Body of pancreas (tissue), 4 donors: Measurements from ENCODE around the gene RNF212. TPM values are rescaled to one million over a fixed set of nuclear protein-coding genes. Genes with fewer than 3 reads are reported as not detected.
A peak's percentile ranks its signal among the peaks of the same experiment; 100 is the strongest.

ENCODE experiments used
- ATAC-seq: fragments of 150-250 bp; one replicate; pipeline ENCODE4 v1.9.1; 2016
- DNase-seq, 4 donors: peaks; one replicate each; pipeline ENCODE4 v3.0.0-alpha.2; 2019
- H3K27ac ChIP-seq, 4 donors: fragments of 200-600 bp; sonication (generic); 1 replicate in 3 of 4; 2 replicates in 1 of 4; pipeline versions ENCODE4 v1.5.1 to v1.6.1; 2016 to 2019; ENCODE audit warnings: mild to moderate bottlenecking in 1 of 4, mixed read lengths in 1 of 4, moderate library complexity in 1 of 4
- H3K27me3 ChIP-seq, 2 donors: fragments of 200-600 bp; sonication (generic); one replicate each; pipeline ENCODE4 v1.6.0; 2016; ENCODE audit warnings: mild to moderate bottlenecking in 1 of 2
- H3K36me3 ChIP-seq, 2 donors: fragments of 200-600 bp; sonication (generic); replicated peaks in 1 of 2; 2 replicates each; pipeline ENCODE4 v1.5.1; 2016; ENCODE audit warnings: low read depth in 2 of 2; ENCODE audit not compliant: insufficient read depth in 1 of 2
- H3K4me1 ChIP-seq: fragments of 200-600 bp; sonication (generic); one replicate; pipeline ENCODE4 v1.6.0; 2016
- H3K4me3 ChIP-seq, 2 donors: fragments of 200-600 bp; sonication (generic); 1 replicate in 1 of 2; 2 replicates in 1 of 2; pipeline ENCODE4 v1.5.1; 2016 to 2019
- H3K9me3 ChIP-seq, 3 donors: fragments of 200-600 bp; sonication (generic); 1 replicate in 2 of 3; 2 replicates in 1 of 3; pipeline ENCODE4 v1.5.1; 2016
- CTCF ChIP-seq, 7 experiments: fragments of 450-650 bp in 4 of 7; fragments of 200-600 bp in 3 of 7; sonication (generic) in 3 of 7; IDR thresholded peaks; one replicate each; pipeline ENCODE4 v1.5.1; 2016 to 2019; ENCODE audit warnings: antibody characterized with exemption in 7 of 7
- POLR2A ChIP-seq, 3 donors: fragments of 450-650 bp; IDR thresholded peaks; one replicate each; pipeline ENCODE4 v1.6.1; 2016; ENCODE audit warnings: antibody characterized with exemption in 3 of 3, mild to moderate bottlenecking in 2 of 3
- WGBS, 2 donors: methylation state at CpG; one replicate each; pipeline ENCODE4 v1.1.5; 2017; 5-methylcytosine and 5-hydroxymethylcytosine counted together
- intact Hi-C: fragments of 100-400 bp; cut with DNase I; formaldehyde crosslinking; loops from one replicate; pipeline ENCODE4 v1.15.1; 2023
- total RNA-seq, 2 donors: library from RNA; depleted of rRNA; stranded (reverse); fragments of >200 nt; gene quantifications; one replicate each; pipeline ENCODE4 v1.1.0, GENCODE V29; 2016

RNF212 gene
- total RNA-seq, 2 donors from 2014 or later = 8.2 to 20.5 TPM

GRCh38 chr4:1026115-1026514, 87.2 kb downstream of the RNF212 start:
- 22 to 26% methylated on average over 17 of the region's 17 CpGs for WGBS, 2 donors
- Histone ChIP-seq H3K9me3 (no peaks in the 10 kb centered on the region), H3K4me3 (no peak overlapping the region), H3K27me3 (no peaks in the 10 kb centered on the region), H3K27ac (no peak overlapping the region), H3K4me1 (peaks cover 22% of the 10 kb centered on the region), H3K36me3 (peaks cover 4 to 5% of the 10 kb centered on the region in 2 donors)
- DNase-seq = peak; percentile 72 to 79 (median 74)
- intact Hi-C loops = no loop called here
- peak; percentile 80 for ATAC-seq
- TF ChIP-seq POLR2A (IDR thresholded peaks at IDR 0.05) (peak in 1 of 3 donors; percentile 3), CTCF (IDR thresholded peaks at IDR 0.05) (no peak)

GRCh38 chr4:1024882-1025545, 88.3 kb downstream of the RNF212 start:
- Histone ChIP-seq H3K36me3 (peaks cover 4 to 5% of the 10 kb centered on the region in 2 donors), H3K27me3 (no peaks in the 10 kb centered on the region), H3K4me3 (no peak overlapping the region), H3K9me3 (no peaks in the 10 kb centered on the region), H3K27ac (no peak overlapping the region), H3K4me1 (peaks cover 13% of the 10 kb centered on the region)
- intact Hi-C loops = no loop called here
- WGBS, 2 donors = 94 to 95% methylated on average over 25 to 27 of the region's 32 CpGs
- ATAC-seq = no peak
- TF ChIP-seq CTCF (IDR thresholded peaks at IDR 0.05) = no peak
- no peak for TF ChIP-seq POLR2A (IDR thresholded peaks at IDR 0.05)
- no peak for DNase-seq

- no peak overlapping the region for H3K27ac ChIP-seq
- DNase-seq (no peak), ATAC-seq (no peak)
- intact Hi-C loops = no loop called here
- TF ChIP-seq POLR2A (IDR thresholded peaks at IDR 0.05) (no peak), CTCF (IDR thresholded peaks at IDR 0.05) (no peak)
- H3K4me3 ChIP-seq = no peak overlapping the region
- peaks cover 4 to 5% of the 10 kb centered on the region in 2 donors for H3K36me3 ChIP-seq
- no peaks in the 10 kb centered on the region for H3K27me3 ChIP-seq
- 97 to 98% methylated on average over 44 to 63 of the region's 83 CpGs for WGBS, 2 donors
- H3K4me1 ChIP-seq = peaks cover 12% of the 10 kb centered on the region
- no peaks in the 10 kb centered on the region for H3K9me3 ChIP-seq
Measured at GRCh38 chr4:1023895-1024740, 89.2 kb downstream of the RNF212 start.

- Histone ChIP-seq H3K4me1 (peaks cover 12% of the 10 kb centered on the region), H3K36me3 (peaks cover 4 to 5% of the 10 kb centered on the region in 2 donors), H3K27ac (no peak overlapping the region), H3K4me3 (no peak overlapping the region), H3K9me3 (no peaks in the 10 kb centered on the region), H3K27me3 (no peaks in the 10 kb centered on the region)
- ATAC-seq = no peak
- no peak for TF ChIP-seq CTCF (IDR thresholded peaks at IDR 0.05)
- no peak for TF ChIP-seq POLR2A (IDR thresholded peaks at IDR 0.05)
- intact Hi-C loops = no loop called here
- WGBS, 2 donors = 94 to 100% methylated on average over 6 to 16 of the region's 20 CpGs
- DNase-seq = no peak
Measured at GRCh38 chr4:1023075-1023640, 90.2 kb downstream of the RNF212 start.
